Frontal cortex (tissue), 4 donors: ENCODE measurements around the gene CD82. TPM values are rescaled to one million over a fixed set of nuclear protein-coding genes. Genes with fewer than 3 reads are reported as not detected.
"Not testable (repeated sequence)": the region's sequence is repeated elsewhere in the genome, so short reads cannot be mapped to it uniquely, and the experiment has no call there.

ENCODE experiments used
- DNase-seq, 2 donors: peaks; one replicate each; pipeline ENCODE4 v3.0.0; 2012; ENCODE audit warnings: low spot score in 2 of 2
- FAIRE-seq: peaks from 2 replicates; lab custom pipeline; 2012; peaks lifted over from hg19 to GRCh38; lab: Jason Lieb, UNC
- total RNA-seq: library from RNA; depleted of rRNA; stranded (reverse); fragments of >200 nt; gene quantifications from one replicate; pipeline ENCODE4 v1.2.3, GENCODE V29; 2014
- donor health status: control.
- donor health status: control.
- donor health status: control.

Gene CD82
- total RNA-seq, 1 donor from 2014 or later = 6.5 TPM

DNA sequence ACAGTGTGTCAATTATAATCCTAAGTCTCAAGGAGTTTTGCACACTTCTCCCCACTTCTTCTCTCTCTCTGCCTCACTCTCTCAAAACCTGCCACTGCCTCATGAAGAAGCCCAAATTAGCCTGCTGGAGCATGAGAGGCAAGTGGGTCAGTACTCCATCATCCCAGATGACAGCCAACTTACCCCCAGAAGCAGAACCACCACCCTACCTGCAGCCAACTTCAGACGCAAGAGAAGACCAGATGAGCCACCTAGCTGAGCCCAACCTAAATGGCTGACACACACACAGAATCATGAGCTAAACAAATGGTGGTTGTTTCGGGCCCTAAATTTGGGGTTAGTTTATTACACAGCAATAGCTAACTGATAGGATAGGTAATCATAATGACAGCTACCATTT is 61.2 kb downstream of the CD82 start:
- DNase-seq (no peak), FAIRE-seq (no peak)

DNA sequence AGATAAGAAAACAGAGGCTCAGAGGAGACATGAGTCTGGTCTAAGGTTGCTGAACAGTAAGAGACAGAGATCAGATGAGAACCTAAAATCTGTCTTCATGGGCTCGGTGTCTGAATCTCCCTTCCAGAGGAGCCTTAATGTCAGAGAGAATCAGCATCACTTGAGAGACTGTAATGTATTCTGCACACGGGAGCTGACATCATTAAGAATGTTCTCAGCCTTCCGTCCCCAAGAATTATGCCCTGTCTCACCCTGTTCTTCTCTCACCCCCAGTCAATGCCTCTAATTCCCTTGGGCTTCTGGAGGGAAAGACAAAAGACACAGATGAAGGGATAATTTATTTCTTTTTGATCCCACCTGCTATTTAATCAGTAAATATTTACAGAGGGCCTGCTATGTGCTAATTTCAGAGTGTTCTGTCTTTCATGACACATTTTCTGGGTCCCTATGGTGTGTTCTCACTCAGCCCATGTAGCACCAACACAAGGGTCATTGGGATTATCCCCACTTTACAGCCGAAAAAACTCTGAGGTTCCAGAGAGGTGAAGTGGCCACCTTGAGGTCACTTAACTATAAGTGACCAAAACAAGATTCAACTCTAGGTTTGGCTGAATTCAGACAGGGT is 61.8 kb downstream of the CD82 start:
- FAIRE-seq (no peak), DNase-seq (no peak)

DNA sequence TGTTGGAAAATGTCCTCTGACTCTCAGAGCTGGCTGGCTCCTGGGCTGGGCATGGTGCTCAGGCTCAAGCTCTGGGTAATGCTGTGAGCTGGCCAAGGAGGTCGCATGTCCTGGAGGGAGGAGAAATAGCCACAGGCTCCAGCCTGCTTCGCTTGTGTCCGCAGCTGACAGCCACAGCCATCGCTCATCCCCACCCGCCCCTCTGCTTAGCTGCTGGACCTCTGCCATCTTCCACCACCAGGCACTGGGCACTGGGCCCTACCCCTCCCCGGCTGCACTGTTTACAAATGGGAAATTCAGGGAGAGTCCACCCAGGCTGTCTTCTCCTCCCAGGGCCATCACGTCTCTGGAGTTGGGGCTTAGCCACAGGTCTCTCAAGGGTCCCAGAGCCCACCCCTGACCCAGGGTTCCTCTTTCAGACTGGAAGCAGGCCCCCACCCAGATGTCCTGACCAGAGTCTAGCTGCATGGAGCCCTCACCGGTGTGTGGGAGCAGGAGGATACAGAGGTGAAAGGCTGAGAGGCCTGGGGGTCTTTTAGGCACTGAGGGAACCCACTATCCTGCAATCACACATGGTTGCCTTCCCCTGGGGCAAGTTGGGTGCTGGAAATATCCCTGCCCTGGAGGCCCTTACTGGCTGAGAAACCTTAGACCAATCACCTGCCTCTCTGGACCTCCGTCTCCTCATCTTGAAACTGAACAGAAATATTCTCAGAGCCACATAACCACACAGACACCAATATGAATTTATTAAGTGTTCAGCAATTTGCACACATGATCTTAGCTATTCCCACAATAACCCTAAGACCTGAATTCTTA is 62.7 kb downstream of the CD82 start:
- peak; percentile 64 to 66 for DNase-seq
- peak; percentile 17 for FAIRE-seq

DNA sequence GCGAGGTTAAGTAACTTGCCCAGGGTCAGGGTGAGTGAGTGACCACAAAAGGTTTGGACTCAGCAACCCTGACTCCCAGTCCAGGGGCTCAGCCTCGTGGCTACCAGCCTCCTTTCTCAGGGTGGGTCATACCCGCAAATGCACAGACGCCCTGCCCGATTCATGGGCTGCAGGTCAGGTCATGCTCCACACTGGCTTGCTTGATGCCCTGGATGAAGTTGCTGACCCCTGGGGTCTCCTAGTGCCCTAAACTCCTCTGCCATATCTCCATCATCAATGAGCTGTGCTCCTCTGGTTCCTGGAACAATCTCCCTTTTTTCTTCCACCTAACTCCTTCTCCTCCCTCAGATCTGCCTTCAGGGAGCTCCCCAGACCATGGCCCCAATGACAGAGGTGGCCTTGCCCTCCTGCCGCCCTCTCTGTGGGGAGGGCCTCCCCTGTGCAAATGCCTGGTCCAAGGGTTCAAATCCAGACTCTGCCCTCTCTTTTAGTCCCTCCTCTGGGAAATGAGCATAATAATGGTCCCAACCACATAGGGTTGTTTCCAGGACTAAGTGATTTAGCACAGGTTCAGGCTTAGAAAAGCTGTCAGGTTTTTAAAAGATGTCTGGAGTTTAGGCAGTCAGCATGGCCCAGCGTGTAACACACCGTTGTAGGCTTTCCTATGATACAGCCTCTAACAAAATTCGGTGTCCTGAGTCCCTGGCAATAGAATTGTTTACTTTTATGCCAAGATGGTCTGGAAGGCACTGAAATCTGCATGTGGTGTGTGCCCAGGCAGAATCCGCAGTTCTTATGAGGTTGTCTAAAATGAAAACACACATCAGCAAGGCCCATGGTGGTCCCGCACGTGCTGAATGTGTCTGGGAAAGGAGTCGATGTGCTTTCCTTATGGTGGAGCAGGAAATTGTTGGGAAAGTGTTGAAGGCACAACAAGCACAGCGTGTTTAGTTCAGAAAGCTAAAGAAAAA is 63.6 kb downstream of the CD82 start:
- FAIRE-seq (no peak), DNase-seq (no peak)

DNA sequence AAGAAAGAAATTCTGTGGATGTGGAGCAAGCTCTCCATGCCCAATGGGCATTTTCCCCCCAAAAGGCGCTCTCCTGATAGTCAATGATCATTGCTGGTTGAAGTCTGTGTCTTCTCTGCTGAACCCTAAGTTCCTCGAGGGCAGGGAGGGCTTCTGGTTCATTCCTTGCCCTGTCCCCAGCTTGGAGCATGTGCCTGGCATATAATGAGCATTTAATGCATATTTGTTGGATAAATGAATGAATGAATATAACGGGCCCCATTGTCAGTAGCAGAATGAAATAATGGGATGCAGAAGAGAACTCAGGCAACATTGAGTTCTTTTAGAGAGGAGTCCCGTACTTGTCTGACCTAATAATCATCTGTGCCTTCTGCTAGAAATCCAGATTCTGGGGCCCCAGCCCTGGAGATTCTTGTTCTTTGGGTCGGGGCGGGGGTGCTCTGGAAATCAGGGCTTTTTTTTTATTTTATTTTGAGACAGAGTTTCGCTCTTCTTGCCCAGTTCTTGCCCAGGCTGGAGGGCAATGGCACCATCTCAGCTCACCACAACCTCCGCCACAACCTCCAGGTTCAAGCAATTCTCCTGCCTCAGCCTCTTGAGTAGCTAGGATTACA is 64.4 kb downstream of the CD82 start:
- DNase-seq = peak in 1 of 2 donors; percentile 35
- peak; percentile 6 for FAIRE-seq

GRCh38 chr11:44630511-44631210 is 65.2 kb downstream of the CD82 start:
- DNase-seq (no peak), FAIRE-seq (no peak)

DNA sequence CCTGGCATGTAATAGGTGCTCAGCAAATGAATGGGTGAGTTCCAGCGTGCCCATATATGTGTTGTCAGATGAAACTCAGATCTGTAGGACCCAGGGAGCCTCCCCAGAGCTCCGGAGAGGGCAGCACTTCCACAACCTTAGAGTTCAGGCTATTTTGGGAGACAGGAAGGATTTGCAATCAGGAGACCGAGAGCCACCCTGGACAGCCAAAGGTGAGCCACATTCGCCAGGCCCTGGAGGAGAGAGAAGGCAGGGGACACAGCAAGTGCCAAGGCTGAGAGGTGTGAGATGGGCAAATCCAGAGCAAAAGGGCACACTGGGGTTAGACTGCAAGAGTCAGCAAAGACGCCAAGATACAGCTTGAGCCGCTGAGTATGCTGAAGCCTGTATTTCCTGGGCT is 66.4 kb downstream of the CD82 start:
- no peak for DNase-seq

DNA sequence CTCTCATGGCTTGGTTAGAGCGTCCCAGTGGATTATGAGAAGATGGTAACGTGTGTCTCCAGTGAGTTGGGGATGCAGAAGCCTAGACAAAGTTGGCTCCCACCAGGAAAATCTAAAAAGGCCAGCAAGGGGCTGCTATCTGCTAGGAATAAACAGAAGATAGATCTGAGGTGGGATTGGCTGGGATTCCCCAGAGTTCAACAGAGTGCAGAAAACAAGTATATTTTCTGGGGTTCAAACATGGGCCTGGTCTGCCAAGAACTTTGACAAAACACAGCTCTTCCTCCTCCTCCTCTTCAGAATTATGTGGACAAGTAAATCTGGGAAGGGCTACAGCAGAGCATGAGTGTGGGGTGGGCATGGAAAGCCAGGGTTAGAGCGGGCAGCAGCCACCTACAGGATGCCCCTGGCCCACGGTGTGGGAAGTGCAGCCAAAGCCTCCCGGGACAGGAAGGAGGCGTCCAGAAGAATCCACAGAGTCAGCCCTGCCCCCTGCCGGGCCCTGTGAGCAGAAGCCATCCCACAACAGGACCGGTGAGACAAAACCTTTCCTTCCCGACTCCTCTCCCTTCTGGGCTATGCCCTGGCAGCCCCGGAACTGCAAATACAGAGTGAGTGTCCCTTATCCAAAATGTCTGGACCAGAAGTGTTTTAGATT is 67.1 kb downstream of the CD82 start:
- no peak for DNase-seq
- no peak for FAIRE-seq

More for the DNA sequence above, 66.4 kb downstream of the CD82 start:
- no peak for FAIRE-seq

DNA sequence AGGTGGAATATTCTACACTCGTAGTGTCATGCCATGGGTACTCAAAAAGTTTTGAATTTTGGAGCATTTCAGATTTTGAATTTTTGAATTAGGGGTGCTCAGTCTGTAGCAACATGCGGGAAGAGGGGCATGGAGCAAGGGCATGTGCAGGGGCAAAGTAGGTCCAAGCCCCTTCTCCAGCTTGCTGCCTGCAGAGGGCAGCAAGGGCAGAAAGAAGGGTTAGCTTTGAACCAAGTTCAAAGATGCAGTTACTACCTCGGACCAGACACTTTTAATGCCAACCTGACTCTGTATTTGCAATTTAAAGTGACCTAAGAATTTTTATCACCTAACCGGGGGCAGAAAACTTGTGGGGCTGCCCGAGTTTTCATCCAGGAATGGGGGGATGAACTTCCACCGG is 68.2 kb downstream of the CD82 start:
- no peak for DNase-seq

DNA sequence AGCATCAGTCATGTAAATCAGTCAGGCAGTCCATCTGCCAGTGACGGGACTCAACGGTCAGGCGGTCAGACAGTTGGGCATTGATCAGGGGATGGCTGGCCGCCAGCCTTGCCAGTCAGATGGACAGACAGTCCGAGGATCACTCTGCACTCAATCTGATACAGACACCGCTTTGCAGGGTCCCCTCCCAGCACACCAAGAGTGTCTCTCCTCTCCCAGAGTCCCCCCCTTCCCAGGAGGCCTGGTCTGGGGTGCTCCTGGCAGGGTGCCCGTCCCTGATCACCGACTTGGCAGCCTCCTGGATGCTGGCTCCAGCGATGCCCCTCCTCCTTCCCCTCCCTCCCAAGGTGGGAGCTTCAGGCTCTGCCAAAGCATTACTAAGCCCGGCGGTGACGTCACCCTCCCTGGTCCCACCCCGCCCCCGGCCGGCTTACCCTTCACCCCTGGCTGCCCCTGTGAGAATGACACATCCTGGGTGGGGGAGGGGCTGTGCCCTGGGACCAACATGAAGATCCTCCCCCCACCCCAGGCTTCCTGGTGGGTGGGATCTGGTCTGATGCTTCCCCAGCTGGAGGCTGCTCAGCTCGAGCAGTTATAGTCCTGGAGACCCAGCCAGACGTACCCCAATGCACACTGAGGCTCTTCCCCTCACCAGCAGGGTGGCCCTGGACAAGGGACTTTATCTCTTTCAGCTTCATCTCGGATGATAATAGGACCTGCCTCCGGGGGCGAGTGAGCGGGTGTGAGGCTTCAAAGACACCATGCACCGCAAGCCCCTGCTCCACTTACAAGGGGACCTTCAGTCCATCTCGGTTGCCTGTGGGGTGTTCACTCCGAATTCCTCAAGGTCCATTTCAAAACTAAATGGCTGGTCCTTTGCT is 69.2 kb downstream of the CD82 start:
- DNase-seq (peak; percentile 41 to 62), FAIRE-seq (no peak)

More for the DNA sequence above, 68.2 kb downstream of the CD82 start:
- FAIRE-seq = no peak

DNA sequence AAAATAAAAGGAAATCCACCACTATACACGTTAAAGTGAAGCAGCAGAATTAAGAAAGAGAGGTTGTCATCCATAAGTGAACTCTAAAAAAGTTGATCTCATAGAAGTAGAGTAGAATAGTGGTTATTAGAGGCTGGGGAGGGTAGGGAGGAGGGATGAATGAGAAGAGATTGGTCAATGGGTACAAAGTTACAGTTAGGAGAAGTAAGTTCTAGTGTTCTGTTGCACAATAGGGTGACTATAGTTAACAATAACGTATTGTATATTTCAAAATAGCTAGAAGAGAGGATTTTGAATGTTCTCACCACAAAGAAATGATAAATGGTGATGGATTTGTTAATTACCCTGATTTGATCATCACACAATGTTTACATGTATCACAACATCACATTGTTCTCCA is 72.0 kb downstream of the CD82 start:
- FAIRE-seq (peak; percentile 21), DNase-seq (no peak)

- no peak for FAIRE-seq
- DNase-seq = no peak
These were observed 72.6 kb downstream of the CD82 start for GRCh38 chr11:44638032-44638431.

DNA sequence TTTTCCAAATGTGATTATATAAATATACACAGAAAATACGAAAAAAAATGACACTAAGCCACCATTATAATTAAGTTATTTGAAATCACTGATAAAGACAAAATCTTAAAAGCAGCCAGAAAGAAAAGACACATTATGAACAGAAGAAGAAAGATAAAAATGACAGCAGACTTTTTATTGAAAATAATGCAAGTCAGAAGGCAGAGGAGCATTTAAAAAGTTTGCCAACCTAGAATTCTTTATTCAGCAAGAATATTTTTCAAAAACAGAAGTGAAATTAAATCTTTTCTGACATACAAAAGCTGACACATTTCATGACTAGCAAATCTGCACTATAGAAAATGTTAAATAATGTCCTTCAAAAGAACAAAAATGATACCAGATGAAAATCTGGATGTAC is 77.8 kb downstream of the CD82 start:
- no peak for FAIRE-seq
- no peak for DNase-seq

DNA sequence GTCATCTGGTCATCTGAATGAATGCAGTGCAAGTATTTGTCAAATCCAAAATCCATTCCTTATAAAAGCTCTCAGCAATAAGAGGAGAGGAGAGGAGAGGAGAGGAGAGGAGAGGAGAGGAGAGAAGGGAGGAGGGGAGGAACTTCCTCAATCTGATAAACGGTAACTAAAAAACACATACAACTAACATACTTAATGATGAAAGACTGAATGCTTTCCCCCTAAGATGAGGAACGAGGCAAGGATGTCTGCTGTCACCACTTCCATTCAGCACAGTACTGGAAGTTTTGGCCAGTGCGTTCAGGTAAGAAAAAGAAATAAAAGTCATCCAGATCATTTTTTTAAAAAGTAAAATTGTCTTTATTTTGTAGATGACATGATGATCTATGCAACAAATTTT is 80.4 kb downstream of the CD82 start:
- DNase-seq (no peak), FAIRE-seq (no peak)

- not testable (repeated sequence) for DNase-seq, FAIRE-seq
These were observed 81.9 kb downstream of the CD82 start for GRCh38 chr11:44647255-44647955.

- DNase-seq (no peak), FAIRE-seq (no peak)
These were observed 82.6 kb downstream of the CD82 start for GRCh38 chr11:44648109-44648508.

DNA sequence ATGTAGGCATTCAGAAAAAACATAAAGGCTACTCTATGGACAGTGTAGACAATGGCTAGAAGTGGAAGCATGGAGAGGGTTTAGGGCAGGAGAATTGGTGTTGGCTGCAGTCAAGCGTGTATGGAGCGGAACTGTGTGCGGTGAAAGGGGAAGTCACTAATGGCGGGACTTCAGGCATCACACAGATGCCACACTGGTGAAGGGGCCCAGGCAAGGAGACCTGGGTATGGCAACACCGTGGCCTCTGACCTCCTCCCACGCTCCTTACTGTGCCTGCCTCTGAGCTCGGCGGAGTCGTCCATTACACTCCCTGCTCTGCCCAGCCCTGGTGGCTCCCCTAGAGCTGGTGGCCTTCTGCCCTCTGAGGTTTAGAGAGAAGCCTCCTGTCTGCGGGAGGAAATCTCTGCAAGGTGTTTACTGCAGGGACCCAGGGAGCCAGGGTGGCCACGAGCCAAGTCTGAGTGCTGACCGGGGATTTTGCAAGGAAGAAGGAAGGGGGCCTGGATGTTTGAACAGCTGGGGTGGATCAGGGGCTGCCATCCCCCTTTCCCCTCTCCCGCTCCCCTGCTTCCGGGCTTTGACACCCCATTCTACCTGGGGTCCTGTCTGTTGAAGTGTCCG is 86.2 kb downstream of the CD82 start:
- no peak for DNase-seq
- no peak for FAIRE-seq
